Smooth muscle cell (in vitro differentiated cells): Measurements from ENCODE around the gene GRM4. TPM values are rescaled to one million over a fixed set of nuclear protein-coding genes. Genes with fewer than 3 reads are reported as not detected.

ENCODE experiments used
- DNase-seq: peaks from one replicate; lab custom pipeline; 2025; ENCODE audit not compliant: unreplicated experiment; lab: John Stamatoyannopoulos, UW
- H2AFZ ChIP-seq: fragments of 200-600 bp; sonication (generic); 2 replicates; pipeline ENCODE4 v1.6.0; 2016; ENCODE audit warnings: antibody characterized with exemption, low read depth, mild to moderate bottlenecking
- H3F3A ChIP-seq: fragments of 200-600 bp; sonication (generic); 2 replicates; pipeline ENCODE4 v1.6.0; 2017; ENCODE audit warnings: antibody characterized with exemption, low read depth
- H3K27ac ChIP-seq: fragments of 200-600 bp; sonication (generic); 2 replicates; pipeline ENCODE4 v1.5.1; 2016; ENCODE audit warnings: low read depth, mild to moderate bottlenecking
- H3K27me3 ChIP-seq: fragments of 200-600 bp; sonication (generic); 2 replicates; pipeline ENCODE4 v1.6.1; 2016; ENCODE audit warnings: low read depth, mild to moderate bottlenecking
- H3K36me3 ChIP-seq: fragments of 200-600 bp; sonication (generic); 2 replicates; pipeline ENCODE4 v1.5.1; 2016; ENCODE audit warnings: low read depth
- H3K4me1 ChIP-seq: fragments of 200-600 bp; sonication (generic); 2 replicates; pipeline ENCODE4 v1.5.1; 2016; ENCODE audit warnings: low read depth
- H3K4me2 ChIP-seq: fragments of 200-600 bp; sonication (generic); 2 replicates; pipeline ENCODE4 v1.6.0; 2016; ENCODE audit warnings: mild to moderate bottlenecking
- H3K4me3 ChIP-seq: fragments of 200-600 bp; sonication (generic); 2 replicates; pipeline ENCODE4 v1.5.1; 2016; ENCODE audit warnings: mild to moderate bottlenecking
- H3K79me2 ChIP-seq: fragments of 200-600 bp; sonication (generic); 2 replicates; pipeline ENCODE4 v1.6.0; 2016; ENCODE audit warnings: low read depth, mild to moderate bottlenecking
- H3K9ac ChIP-seq: fragments of 200-600 bp; sonication (generic); 2 replicates; pipeline ENCODE4 v1.6.0; 2016; ENCODE audit warnings: low read depth
- H3K9me3 ChIP-seq: fragments of 200-600 bp; sonication (generic); replicated peaks from 2 replicates; pipeline ENCODE4 v1.5.1; 2016; ENCODE audit warnings: low read depth
- H4K20me1 ChIP-seq: fragments of 200-600 bp; sonication (generic); 2 replicates; pipeline ENCODE4 v1.6.0; 2016; ENCODE audit warnings: low read depth
- CTCF ChIP-seq: fragments of 200-600 bp; sonication (generic); IDR thresholded peaks from 2 replicates; pipeline ENCODE4 v1.5.1; 2017; ENCODE audit warnings: borderline replicate concordance, mild to moderate bottlenecking, antibody characterized with exemption; ENCODE audit not compliant: insufficient read depth, poor library complexity, severe bottlenecking
- WGBS: methylation state at CpG from one replicate; pipeline ENCODE4 v1.1.7; 2016; ENCODE audit warnings: low lambda C conversion rate; 5-methylcytosine and 5-hydroxymethylcytosine counted together
- polyA plus RNA-seq: library from polyadenylated mRNA; unstranded; fragments of >200 nt; fragmentation: Nextera tagmentation; extraction: Ambion mirVana; gene quantifications from 2 replicates; pipeline ENCODE4 v1.2.1, GENCODE V29; 2016
- total RNA-seq: library from RNA; depleted of rRNA; stranded (reverse); fragments of >200 nt; gene quantifications from 2 replicates; pipeline ENCODE4 v1.2.3, GENCODE V29; 2014

Gene GRM4
- total and polyA plus RNA-seq, 2 experiments from 2014 or later: 0.21 TPM; not detected in 1

GRCh38 chr6:34159844-34160243 is 14.0 kb upstream of the GRM4 start:
- Histone ChIP-seq H3K4me3 (no peak overlapping the region), H3K27me3 (peaks cover 13% of the 10 kb centered on the region), H3K9ac (no peak overlapping the region), H3K9me3 (no peaks in the 10 kb centered on the region), H4K20me1 (no peaks in the 10 kb centered on the region), H3K4me1 (no peaks in the 10 kb centered on the region), H3K79me2 (no peaks in the 10 kb centered on the region), H3K27ac (no peak overlapping the region), H3K36me3 (no peaks in the 10 kb centered on the region), H3K4me2 (no peak overlapping the region), H2AFZ (no peak overlapping the region), H3F3A (no peaks in the 10 kb centered on the region)
- TF ChIP-seq CTCF: no peak
- DNase-seq: no peak

- H3K9ac ChIP-seq: no peak overlapping the region
- H3K4me1 ChIP-seq: no peaks in the 10 kb centered on the region
- H2AFZ ChIP-seq: no peak overlapping the region
- H3K4me3 ChIP-seq: no peak overlapping the region
- H3K4me2 ChIP-seq: no peak overlapping the region
- H3K27ac ChIP-seq: no peak overlapping the region
- H3K36me3 ChIP-seq: no peaks in the 10 kb centered on the region
- no peak for TF ChIP-seq CTCF
- H3K27me3 ChIP-seq: peaks cover 19% of the 10 kb centered on the region
- H3K9me3 ChIP-seq: no peaks in the 10 kb centered on the region
- 96% methylated on average over 3 of the region's 3 CpGs for WGBS
- H3K79me2 ChIP-seq: no peaks in the 10 kb centered on the region
- H4K20me1 ChIP-seq: no peaks in the 10 kb centered on the region
- DNase-seq: no peak
- no peaks in the 10 kb centered on the region for H3F3A ChIP-seq
Observed at GRCh38 chr6:34158876-34159275, 13.0 kb upstream of the GRM4 start.

GRCh38 chr6:34157851-34158250 is 12.0 kb upstream of the GRM4 start:
- H4K20me1 ChIP-seq: no peaks in the 10 kb centered on the region
- no peak overlapping the region for H3K4me3 ChIP-seq
- H3F3A ChIP-seq: no peaks in the 10 kb centered on the region
- no peaks in the 10 kb centered on the region for H3K9me3 ChIP-seq
- no peak overlapping the region for H2AFZ ChIP-seq
- H3K79me2 ChIP-seq: no peaks in the 10 kb centered on the region
- no peaks in the 10 kb centered on the region for H3K4me1 ChIP-seq
- peaks cover 29% of the 10 kb centered on the region for H3K27me3 ChIP-seq
- H3K4me2 ChIP-seq: no peak overlapping the region
- no peak overlapping the region for H3K27ac ChIP-seq
- no peak for TF ChIP-seq CTCF
- WGBS: 81% methylated on average over 6 of the region's 6 CpGs
- no peak overlapping the region for H3K9ac ChIP-seq
- DNase-seq: no peak
- no peaks in the 10 kb centered on the region for H3K36me3 ChIP-seq

- Histone ChIP-seq H3K4me1 (no peaks in the 10 kb centered on the region), H3K9me3 (no peaks in the 10 kb centered on the region), H3F3A (no peaks in the 10 kb centered on the region), H3K4me3 (no peak overlapping the region), H2AFZ (no peak overlapping the region), H3K27me3 (peaks cover 35% of the 10 kb centered on the region), H3K36me3 (no peaks in the 10 kb centered on the region), H3K27ac (no peak overlapping the region), H3K79me2 (no peaks in the 10 kb centered on the region), H3K9ac (no peak overlapping the region), H3K4me2 (no peak overlapping the region), H4K20me1 (no peaks in the 10 kb centered on the region)
- no peak for TF ChIP-seq CTCF
- WGBS: 85% methylated on average over 10 of the region's 10 CpGs
- DNase-seq: no peak
Observed at GRCh38 chr6:34157236-34157830, 11.4 kb upstream of the GRM4 start.
